ENCODE results near the gene HACD1.
"Not testable (repeated sequence)": the region's sequence is repeated elsewhere in the genome, so short reads cannot be mapped to it uniquely, and the experiment has no call there.

HACD1 gene

DNA sequence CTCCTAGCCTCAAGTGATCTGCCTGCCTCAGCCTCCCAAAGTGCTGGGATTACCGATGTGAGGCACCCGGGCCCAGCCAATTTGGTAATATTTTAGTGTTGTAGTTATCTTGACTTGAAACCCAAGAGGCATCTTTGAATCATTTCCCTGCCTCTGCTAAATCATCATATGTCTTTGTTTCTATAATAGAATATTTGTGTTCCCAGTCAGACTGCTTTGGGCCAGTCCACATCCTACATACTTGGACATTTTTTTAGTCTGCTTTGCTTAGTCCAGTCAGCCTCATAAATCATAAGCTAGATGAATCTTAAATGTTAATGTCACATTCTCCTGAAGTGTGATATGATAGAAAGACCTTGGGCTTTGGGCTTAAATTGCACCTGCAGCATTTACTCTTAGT, 32.7 kb upstream of the HACD1 start:
- Mint-ChIP-seq H3K4me1 (ENCODE audit: low read depth in 2 of 2) (peaks cover 44 to 69% of the 10 kb centered on the region in 2 donors), H3K36me3 (ENCODE audit: insufficient read depth) (peaks cover 8% of the 10 kb centered on the region), H3K27ac (peak overlapping the region; percentile 20 to 74), H3K4me3 (peak overlapping the region in 1 of 2 donors; percentile 54), H3K9me3 (no peaks in the 10 kb centered on the region), H3K27me3 (no peaks in the 10 kb centered on the region)
- no peak for DNase-seq
- ATAC-seq (replicated peaks), result no peak

DNA sequence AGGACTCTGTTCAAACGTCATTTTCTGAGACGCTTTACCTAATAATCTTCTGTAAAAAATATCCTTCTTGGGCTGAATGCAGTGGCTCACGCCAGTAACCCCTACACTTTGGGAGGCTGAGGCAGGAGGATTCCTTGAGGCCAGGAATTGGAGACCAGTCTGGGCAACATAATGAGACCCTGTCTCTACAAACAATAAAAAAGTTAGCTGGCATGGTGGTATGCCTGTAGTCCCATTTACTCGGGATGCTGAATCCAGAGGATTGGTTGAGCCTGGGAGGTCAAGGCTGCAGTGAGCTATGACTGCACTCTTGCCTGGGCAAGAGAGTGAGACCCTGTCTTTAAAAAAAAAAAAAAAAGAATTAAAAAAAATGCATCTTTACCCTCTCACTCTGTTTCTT, 31.9 kb upstream of the HACD1 start:
- H3K4me1 Mint-ChIP-seq (ENCODE audit: low read depth in 2 of 2), result peaks cover 51 to 69% of the 10 kb centered on the region in 2 donors
- peaks cover 12% of the 10 kb centered on the region for H3K36me3 Mint-ChIP-seq (ENCODE audit: insufficient read depth)
- H3K27ac Mint-ChIP-seq, result peak overlapping the region; percentile 74 to 80
- no peak for ATAC-seq (replicated peaks)
- no peaks in the 10 kb centered on the region for H3K27me3 Mint-ChIP-seq
- no peak for DNase-seq
- peak overlapping the region; percentile 26 to 54 for H3K4me3 Mint-ChIP-seq
- no peaks in the 10 kb centered on the region for H3K9me3 Mint-ChIP-seq

GRCh38 chr10:17648243-17649035, 31.3 kb upstream of the HACD1 start:
- H3K4me3 Mint-ChIP-seq, result peak overlapping the region; percentile 9 to 54
- peak; percentile 20 for ATAC-seq (replicated peaks)
- peaks cover 16% of the 10 kb centered on the region for H3K36me3 Mint-ChIP-seq (ENCODE audit: insufficient read depth)
- DNase-seq, result peak; percentile 29 to 46 (median 43)
- peak overlapping the region; percentile 74 to 80 for H3K27ac Mint-ChIP-seq
- H3K4me1 Mint-ChIP-seq (ENCODE audit: low read depth in 2 of 2), result peaks cover 50 to 66% of the 10 kb centered on the region in 2 donors
- H3K9me3 Mint-ChIP-seq, result no peaks in the 10 kb centered on the region
- H3K27me3 Mint-ChIP-seq, result no peaks in the 10 kb centered on the region

DNA sequence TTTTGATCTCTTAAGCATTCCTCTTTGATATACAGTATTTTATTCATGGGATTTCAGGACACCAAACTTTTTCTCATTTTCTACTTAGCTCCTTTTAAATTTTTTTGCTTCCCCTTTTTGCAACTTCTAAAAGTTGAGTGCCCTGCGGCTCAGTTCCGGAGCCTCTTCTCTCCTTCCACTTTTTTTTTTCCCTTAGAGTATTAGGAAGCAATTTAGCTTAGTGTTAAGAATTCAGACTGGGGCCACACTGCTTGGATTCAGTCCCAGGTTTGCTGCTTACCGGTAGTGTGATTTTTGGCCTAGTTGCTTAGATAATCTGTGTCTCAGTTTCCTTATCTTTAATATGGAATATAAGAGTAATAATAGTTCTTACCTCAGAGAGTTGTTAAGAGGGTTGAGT, 30.2 kb upstream of the HACD1 start:
- DNase-seq, result no peak
- peak overlapping the region; percentile 10 to 74 for H3K27ac Mint-ChIP-seq
- no peak overlapping the region for H3K4me3 Mint-ChIP-seq
- peaks cover 16% of the 10 kb centered on the region for H3K36me3 Mint-ChIP-seq (ENCODE audit: insufficient read depth)
- H3K4me1 Mint-ChIP-seq (ENCODE audit: low read depth in 2 of 2), result peaks cover 50 to 67% of the 10 kb centered on the region in 2 donors
- H3K9me3 Mint-ChIP-seq, result no peaks in the 10 kb centered on the region
- ATAC-seq (replicated peaks), result no peak
- no peaks in the 10 kb centered on the region for H3K27me3 Mint-ChIP-seq

- DNase-seq (no peak), ATAC-seq (replicated peaks) (no peak)
- Mint-ChIP-seq H3K4me3 (peak overlapping the region; percentile 98 to 100), H3K4me1 (ENCODE audit: low read depth in 2 of 2) (peaks cover 42 to 62% of the 10 kb centered on the region in 2 donors), H3K27ac (peak overlapping the region; percentile 100), H3K27me3 (no peaks in the 10 kb centered on the region), H3K36me3 (ENCODE audit: insufficient read depth) (peaks cover 16% of the 10 kb centered on the region), H3K9me3 (no peaks in the 10 kb centered on the region)
These were observed 28.6 kb upstream of the HACD1 start for GRCh38 chr10:17645621-17646345.

DNA sequence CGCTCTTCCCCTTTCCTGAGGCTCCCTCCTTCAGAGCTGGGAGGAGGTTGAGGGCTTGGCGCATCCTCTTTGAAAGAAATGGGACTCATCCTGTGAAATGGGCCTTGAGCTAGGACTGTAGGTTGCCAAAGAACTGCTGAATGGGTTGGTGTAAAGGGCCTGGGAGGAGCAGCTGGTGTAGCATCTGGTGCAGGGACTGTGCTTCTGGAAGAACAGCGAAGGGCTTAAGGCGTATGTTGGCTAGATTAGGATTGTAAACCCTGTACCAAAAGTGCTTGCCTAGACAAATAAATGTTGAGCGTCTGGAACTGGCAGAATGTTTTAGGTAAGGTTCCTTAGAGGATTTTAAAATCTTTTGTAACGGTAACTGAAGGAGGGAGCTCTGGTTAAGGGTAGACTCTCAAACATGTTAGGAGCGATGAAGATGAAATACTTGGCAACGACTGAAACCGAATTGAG, 27.3 kb upstream of the HACD1 start:
- H3K36me3 Mint-ChIP-seq (ENCODE audit: insufficient read depth), result peaks cover 16% of the 10 kb centered on the region
- no peaks in the 10 kb centered on the region for H3K27me3 Mint-ChIP-seq
- DNase-seq (peak in 1 of 3 experiments; percentile 3), ATAC-seq (replicated peaks) (peak; percentile 12)
- peaks cover 40 to 58% of the 10 kb centered on the region in 2 donors for H3K4me1 Mint-ChIP-seq (ENCODE audit: low read depth in 2 of 2)
- no peaks in the 10 kb centered on the region for H3K9me3 Mint-ChIP-seq
- H3K4me3 Mint-ChIP-seq, result peak overlapping the region; percentile 98 to 100
- H3K27ac Mint-ChIP-seq, result peak overlapping the region; percentile 100

- peak within 1 kb of the TSS; percentile 98 to 100 for H3K4me3 Mint-ChIP-seq
- peak; percentile 90 for ATAC-seq (replicated peaks)
- no peaks in the 10 kb centered on the region for H3K27me3 Mint-ChIP-seq
- H3K36me3 Mint-ChIP-seq (ENCODE audit: insufficient read depth), result peaks cover 15% of the 10 kb centered on the region
- peak within 1 kb of the TSS; percentile 100 for H3K27ac Mint-ChIP-seq
- H3K4me1 Mint-ChIP-seq (ENCODE audit: low read depth in 2 of 2), result peaks cover 37 to 52% of the 10 kb centered on the region in 2 donors
- peak; percentile 91 to 95 (median 92) for DNase-seq
- H3K9me3 Mint-ChIP-seq, result no peaks in the 10 kb centered on the region
These were observed 26.7 kb upstream of the HACD1 start, which contains the start of gene STAM for GRCh38 chr10:17643755-17644484. Gene STAM, plus strand, starts transcription at chr10:17644151. Its CDS starts 189 bp downstream, at chr10:17644340.

DNA sequence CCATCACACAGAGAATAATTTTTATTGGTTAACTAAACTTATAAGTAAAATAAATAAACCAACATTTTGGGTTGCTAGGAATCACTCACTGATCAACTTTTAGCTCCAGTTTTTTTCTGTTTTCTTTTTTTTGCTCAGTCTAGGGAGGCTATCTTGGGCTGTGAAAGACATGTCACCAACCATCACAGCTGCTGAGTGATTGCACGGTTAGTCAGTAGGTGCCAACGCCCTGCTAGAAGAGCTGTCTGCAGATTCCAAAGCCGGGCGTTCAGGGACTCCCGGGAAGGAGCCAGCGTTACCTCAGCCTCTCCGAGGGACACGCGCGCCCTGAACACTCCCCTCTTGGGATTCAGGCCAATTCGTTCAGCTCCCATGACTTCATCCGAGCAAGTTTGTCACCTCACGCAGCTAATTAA, 26.2 kb upstream of the HACD1 start:
- Mint-ChIP-seq H3K4me3 (peak overlapping the region; percentile 98 to 100), H3K27ac (peak overlapping the region; percentile 100), H3K27me3 (no peaks in the 10 kb centered on the region), H3K4me1 (ENCODE audit: low read depth in 2 of 2) (peaks cover 31 to 46% of the 10 kb centered on the region in 2 donors), H3K9me3 (no peaks in the 10 kb centered on the region), H3K36me3 (ENCODE audit: insufficient read depth) (peaks cover 10% of the 10 kb centered on the region)
- ATAC-seq (replicated peaks) (peak; percentile 10), DNase-seq (no peak)

DNA sequence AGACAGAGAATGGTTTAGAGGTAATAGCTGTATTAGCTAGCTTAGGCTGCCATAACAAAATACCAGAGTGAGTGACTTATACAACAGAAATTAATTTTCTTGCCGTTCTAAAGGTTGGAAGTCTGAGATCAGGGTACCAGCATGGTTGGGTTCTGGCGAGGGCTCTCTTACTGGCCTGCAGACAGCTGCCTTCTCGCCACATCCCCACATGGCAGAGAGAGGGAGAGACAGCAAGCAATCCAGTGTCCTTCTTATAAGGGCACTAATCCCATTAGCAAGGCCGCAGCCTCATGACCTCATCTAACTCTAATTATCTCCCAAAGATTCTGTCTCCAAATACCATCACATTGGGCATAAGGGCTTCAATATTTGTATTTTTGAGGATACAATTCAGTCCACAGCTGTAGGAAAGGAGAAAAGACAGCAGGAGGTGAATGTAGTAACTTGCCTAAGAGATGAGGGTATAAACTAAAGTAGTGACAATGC, 23.2 kb upstream of the HACD1 start:
- Mint-ChIP-seq H3K4me3 (no peak overlapping the region), H3K27me3 (no peaks in the 10 kb centered on the region), H3K27ac (no peak overlapping the region), H3K9me3 (no peaks in the 10 kb centered on the region), H3K36me3 (ENCODE audit: insufficient read depth) (peaks cover 9% of the 10 kb centered on the region), H3K4me1 (ENCODE audit: low read depth in 2 of 2) (peaks cover 13 to 23% of the 10 kb centered on the region in 2 donors)
- DNase-seq (no peak), ATAC-seq (replicated peaks) (no peak)

DNA sequence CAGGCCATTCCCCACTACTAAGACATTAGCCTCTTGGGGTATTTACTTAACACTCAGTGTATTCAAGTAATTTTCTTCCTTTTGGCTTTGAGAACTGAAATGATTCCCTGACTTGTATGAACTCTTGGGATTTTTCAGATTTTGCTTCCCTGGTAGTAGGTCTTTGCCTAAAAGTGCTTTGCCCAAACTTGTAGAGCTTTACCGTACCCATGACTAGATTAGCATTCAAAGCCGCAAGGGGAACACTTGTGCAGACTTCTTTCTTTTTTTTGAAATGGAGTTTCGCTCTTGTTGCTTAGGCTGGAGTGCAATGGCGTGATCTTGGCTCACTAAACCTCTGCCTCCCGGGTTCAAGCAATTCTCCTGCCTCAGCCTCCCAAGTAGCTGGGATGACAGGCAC, 20.7 kb upstream of the HACD1 start:
- Mint-ChIP-seq H3K36me3 (ENCODE audit: insufficient read depth) (no peaks in the 10 kb centered on the region), H3K4me3 (no peak overlapping the region), H3K4me1 (ENCODE audit: low read depth in 2 of 2) (peaks cover 0 to 6% of the 10 kb centered on the region in 2 donors), H3K9me3 (no peaks in the 10 kb centered on the region), H3K27me3 (no peaks in the 10 kb centered on the region), H3K27ac (no peak overlapping the region)
- DNase-seq (no peak), ATAC-seq (replicated peaks) (no peak)

- Mint-ChIP-seq H3K27me3 (no peaks in the 10 kb centered on the region), H3K27ac (no peak overlapping the region), H3K4me1 (ENCODE audit: low read depth in 2 of 2) (no peaks in the 10 kb centered on the region), H3K36me3 (ENCODE audit: insufficient read depth) (no peaks in the 10 kb centered on the region), H3K4me3 (no peak overlapping the region), H3K9me3 (no peaks in the 10 kb centered on the region)
- DNase-seq, result no peak
- ATAC-seq (replicated peaks), result no peak
These were observed 16.2 kb upstream of the HACD1 start for GRCh38 chr10:17633353-17633752.

- not testable (repeated sequence) for DNase-seq; H3K36me3 Mint-ChIP-seq (ENCODE audit: insufficient read depth); H3K9me3 Mint-ChIP-seq; H3K27ac Mint-ChIP-seq; H3K4me1 Mint-ChIP-seq (ENCODE audit: low read depth in 2 of 2); ATAC-seq (replicated peaks); H3K27me3 Mint-ChIP-seq; H3K4me3 Mint-ChIP-seq
These were observed 15.4 kb upstream of the HACD1 start for GRCh38 chr10:17632590-17632989.

DNA sequence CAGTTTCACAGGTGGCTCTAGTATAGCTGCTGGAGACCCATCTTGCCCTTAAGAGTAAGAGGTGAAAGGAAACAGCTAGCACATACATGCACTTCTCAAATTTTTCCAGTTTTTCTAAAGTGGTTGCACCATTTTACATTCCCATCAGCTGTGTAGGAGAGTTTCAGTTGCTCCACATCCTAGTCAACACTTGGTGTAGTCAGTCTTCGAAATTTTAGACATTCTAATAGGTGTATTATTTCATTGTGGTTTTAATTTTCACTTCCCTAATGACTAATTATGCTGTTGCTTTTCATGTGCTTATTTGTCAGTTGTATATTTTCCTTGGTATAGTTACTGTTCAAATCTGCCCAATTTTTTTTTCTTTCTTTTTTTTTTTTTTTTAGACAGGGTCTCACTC, 9.5 kb upstream of the HACD1 start:
- no peaks in the 10 kb centered on the region for H3K4me1 Mint-ChIP-seq (ENCODE audit: low read depth in 2 of 2)
- H3K27me3 Mint-ChIP-seq, result peaks cover 11 to 12% of the 10 kb centered on the region in 2 donors
- no peak overlapping the region for H3K4me3 Mint-ChIP-seq
- no peak for DNase-seq
- H3K36me3 Mint-ChIP-seq (ENCODE audit: insufficient read depth), result no peaks in the 10 kb centered on the region
- ATAC-seq (replicated peaks), result no peak
- H3K9me3 Mint-ChIP-seq, result no peaks in the 10 kb centered on the region
- H3K27ac Mint-ChIP-seq, result no peak overlapping the region

All from effector memory CD8-positive, alpha-beta T cell (primary cell).